A673 (cell line): ENCODE data around the gene FCHSD1. TPM values are rescaled to one million over a fixed set of nuclear protein-coding genes. Genes with fewer than 3 reads are reported as not detected.

Experiments
- BruUV-seq: library from RNA; stranded (reverse); fragments of 400-500 nt; replicated peaks from 2 replicates; lab custom pipeline; 2021; lab: Mats Ljungman, UMichigan
- CTCF ChIA-PET: fragments of 300-600 bp; sonication (Branson Sonifier 250); formaldehyde crosslinking; loops from one replicate; lab custom pipeline; 2022; ENCODE audit warnings: antibody characterized with exemption; lab: Charles Lee
- POLR2A ChIA-PET: fragments of 300-600 bp; sonication (Branson Sonifier 250); formaldehyde crosslinking; loops from one replicate; lab custom pipeline; 2022; ENCODE audit warnings: antibody characterized with exemption; ENCODE audit not compliant: low non-redundant PET; lab: Charles Lee
- DNase-seq: peaks from one replicate; pipeline ENCODE4 v3.0.0-alpha.2; 2015; ENCODE audit warnings: low spot score
- H3K27ac ChIP-seq: fragments of 200-600 bp; sonication (generic); 2 replicates; pipeline ENCODE4 v1.5.1; 2016; ENCODE audit warnings: mixed run types, low read depth, mild to moderate bottlenecking, mixed read lengths, antibody characterized with exemption, low read length; ENCODE audit not compliant: poor library complexity, severe bottlenecking
- H3K27me3 ChIP-seq: fragments of 200-600 bp; sonication (generic); replicated peaks from 2 replicates; pipeline ENCODE4 v1.6.1; 2017; ENCODE audit warnings: mixed run types, low read depth, mild to moderate bottlenecking, mixed read lengths, antibody characterized with exemption, low read length; ENCODE audit not compliant: insufficient read depth, poor library complexity
- H3K36me3 ChIP-seq: fragments of 200-600 bp; sonication (generic); 2 replicates; pipeline ENCODE4 v1.6.1; 2016; ENCODE audit warnings: mixed run types, mild to moderate bottlenecking, mixed read lengths, antibody characterized with exemption, low read length; ENCODE audit not compliant: insufficient read depth, poor library complexity, severe bottlenecking
- H3K4me1 ChIP-seq: fragments of 200-600 bp; sonication (generic); 2 replicates; pipeline ENCODE4 v1.6.1; 2017; ENCODE audit warnings: mixed run types, mild to moderate bottlenecking, mixed read lengths, antibody characterized with exemption, low read length; ENCODE audit not compliant: insufficient read depth, poor library complexity, severe bottlenecking
- H3K4me3 ChIP-seq: fragments of 200-600 bp; sonication (generic); 2 replicates; pipeline ENCODE4 v1.5.1; 2016; ENCODE audit warnings: low read depth, mixed run types, mild to moderate bottlenecking, mixed read lengths, low read length; ENCODE audit not compliant: poor library complexity, severe bottlenecking
- H3K9me3 ChIP-seq: fragments of 200-600 bp; sonication (generic); 2 replicates; pipeline ENCODE4 v1.6.1; 2016; ENCODE audit warnings: mixed run types, low read depth, mild to moderate bottlenecking, mixed read lengths, antibody characterized with exemption, low read length; ENCODE audit not compliant: poor library complexity, severe bottlenecking
- CTCF ChIP-seq: fragments of 300-800, 200-600 bp; sonication (generic); conservative IDR thresholded peaks from 2 replicates; pipeline ENCODE4 v1.5.1; 2017; ENCODE audit warnings: low read depth, mild to moderate bottlenecking, antibody characterized with exemption, low read length, moderate library complexity, mixed read lengths
- EZH2 ChIP-seq: fragments of 200-600 bp; sonication (generic); IDR thresholded peaks from 2 replicates; pipeline ENCODE4 v1.6.1; 2017; ENCODE audit warnings: borderline replicate concordance, low read depth, mild to moderate bottlenecking, mixed read lengths, antibody characterized with exemption, low read length; ENCODE audit not compliant: poor library complexity, severe bottlenecking
- intact Hi-C: fragments of 100-400 bp; cut with micrococcal nuclease; formaldehyde crosslinking; loops from one replicate; pipeline ENCODE4 v1.10.0; 2022; ENCODE audit not compliant: unreplicated experiment
- total RNA-seq: library from RNA; stranded (reverse); gene quantifications from 2 replicates; pipeline ENCODE4 v1.2.3, GENCODE V29; 2021

The FCHSD1 gene
- total RNA-seq, 1 experiment from 2014 or later = 2.3 TPM

GRCh38 chr5:141603923-141604717, 47.1 kb downstream of the FCHSD1 start:
- H3K4me3 ChIP-seq = no peak overlapping the region
- ChIA-PET CTCF (interaction anchor here (0.6 kb wide), 1 partner anchor 44 kb away, joined by 4 read pairs; no protein-coding TSS in a partner anchor), POLR2A (no interaction called here)
- peak; percentile 64 for DNase-seq
- H3K36me3 ChIP-seq = no peaks in the 10 kb centered on the region
- H3K9me3 ChIP-seq = no peaks in the 10 kb centered on the region
- H3K27ac ChIP-seq = no peak overlapping the region
- H3K27me3 ChIP-seq = no peaks in the 10 kb centered on the region
- intact Hi-C loops = no loop called here
- no TSS peak for BruUV-seq
- no peak for TF ChIP-seq EZH2
- TF ChIP-seq CTCF = no peak
- H3K4me1 ChIP-seq = peaks cover 20% of the 10 kb centered on the region

GRCh38 chr5:141602606-141603005, 48.6 kb downstream of the FCHSD1 start:
- Histone ChIP-seq H3K4me3 (no peak overlapping the region), H3K27me3 (no peaks in the 10 kb centered on the region), H3K36me3 (no peaks in the 10 kb centered on the region), H3K4me1 (peaks cover 20% of the 10 kb centered on the region), H3K9me3 (no peaks in the 10 kb centered on the region), H3K27ac (no peak overlapping the region)
- intact Hi-C loops = no loop called here
- no peak for DNase-seq
- TF ChIP-seq CTCF (no peak), EZH2 (no peak)
- ChIA-PET CTCF (no interaction called here), POLR2A (interaction anchor here (0.6 kb wide), 1 partner anchor 13 kb away, joined by 3 read pairs; no protein-coding TSS in a partner anchor)
- BruUV-seq = no TSS peak

- H3K27me3 ChIP-seq = no peaks in the 10 kb centered on the region
- no peaks in the 10 kb centered on the region for H3K9me3 ChIP-seq
- ChIA-PET CTCF (no interaction called here), POLR2A (no interaction called here)
- no peak overlapping the region for H3K27ac ChIP-seq
- TF ChIP-seq EZH2 (no peak), CTCF (no peak)
- no peak for DNase-seq
- intact Hi-C loops = no loop called here
- H3K36me3 ChIP-seq = no peaks in the 10 kb centered on the region
- no TSS peak for BruUV-seq
- H3K4me1 ChIP-seq = no peaks in the 10 kb centered on the region
- H3K4me3 ChIP-seq = no peak overlapping the region
These were observed 52.5 kb downstream of the FCHSD1 start for GRCh38 chr5:141598391-141599345.
